GM13977 (cell line): ENCODE data around the gene AQP6.

Source experiments
- DNase-seq: peaks from one replicate; pipeline ENCODE4 v3.0.0; 2012; ENCODE audit warnings: low spot score
- CTCF ChIP-seq: IDR thresholded peaks from 2 replicates; pipeline ENCODE4 v1.5.1; 2012; ENCODE audit warnings: mild to moderate bottlenecking, control low read depth; ENCODE audit not compliant: insufficient read depth; ENCODE audit errors: extremely low read depth, missing control alignments
- in situ Hi-C: fragments of 300-500 bp; cut with MboI; formaldehyde crosslinking; loops from one replicate; pipeline ENCODE4 v1.12.0; 2022; ENCODE audit warnings: low sequenced_read_pairs, low pct_unique_long_range_greater_than_20kb, mixed read lengths, inconsistent platforms; ENCODE audit not compliant: unreplicated experiment

The AQP6 gene

GRCh38 chr12:50006754-50007442 lies 34.2 kb downstream of the AQP6 start:
- DNase-seq = no peak
- in situ Hi-C loops = no loop called here
- no peak for TF ChIP-seq CTCF

- no peak for TF ChIP-seq CTCF
- no peak for DNase-seq
- in situ Hi-C loops = no loop called here
Observed at GRCh38 chr12:50013361-50014147, 40.8 kb downstream of the AQP6 start.

- no peak for TF ChIP-seq CTCF
Observed at GRCh38 chr12:50014342-50014741, 41.6 kb downstream of the AQP6 start.

GRCh38 chr12:50016501-50017475 lies 44.0 kb downstream of the AQP6 start:
- no peak for TF ChIP-seq CTCF
- no peak for DNase-seq
- in situ Hi-C loops = no loop called here

More at GRCh38 chr12:50014342-50014741, 41.6 kb downstream of the AQP6 start:
- in situ Hi-C loops = no loop called here
- no peak for DNase-seq

GRCh38 chr12:50017641-50018040 lies 44.9 kb downstream of the AQP6 start:
- in situ Hi-C loops = no loop called here
- DNase-seq = no peak
- TF ChIP-seq CTCF = no peak

GRCh38 chr12:50018154-50018553 lies 45.4 kb downstream of the AQP6 start:
- no peak for DNase-seq
- no peak for TF ChIP-seq CTCF
- in situ Hi-C loops = no loop called here
